Left renal pelvis (tissue), 4 donors: Measurements from ENCODE around the gene AFDN. TPM values are rescaled to one million over a fixed set of nuclear protein-coding genes. Genes with fewer than 3 reads are reported as not detected.
"Not testable (repeated sequence)": the region's sequence is repeated elsewhere in the genome, so short reads cannot be mapped to it uniquely, and the experiment has no call there.

Source experiments
- DNase-seq, 4 donors: peaks; one replicate each; pipeline ENCODE4 v3.0.0-alpha.2; 2013; ENCODE audit warnings: low read depth in 4 of 4, low spot score in 3 of 4
- polyA plus RNA-seq, 4 donors: library from polyadenylated mRNA; unstranded; fragments of 120-200 nt; gene quantifications; one replicate each; pipeline ENCODE4 v1.2.1, GENCODE V29; 2013; ENCODE audit not compliant: insufficient read length in 4 of 4

Gene AFDN
- polyA plus RNA-seq, 4 donors = 152 to 224 (median 185) TPM

DNA sequence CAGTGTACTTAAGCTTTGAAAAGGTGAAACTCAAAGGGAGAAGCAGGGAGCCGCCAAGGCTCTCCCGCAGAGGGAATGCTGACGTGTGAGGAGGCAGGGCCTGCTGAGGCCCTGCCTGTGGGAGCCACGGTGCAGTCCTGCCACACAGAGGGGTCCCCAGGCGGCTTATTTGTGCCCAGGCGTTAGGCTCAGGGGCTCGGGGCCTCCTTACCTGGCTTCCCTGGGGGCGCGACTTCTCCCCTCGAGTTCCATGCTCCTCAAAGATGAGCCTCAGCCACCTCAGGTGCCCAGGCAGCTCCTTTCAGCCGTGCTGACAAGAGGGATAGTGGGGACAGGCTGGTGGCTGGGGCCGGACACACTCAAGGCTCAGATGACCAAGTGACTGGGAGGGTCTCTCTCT is 168.6 kb downstream of the AFDN start:
- no peak for DNase-seq

DNA sequence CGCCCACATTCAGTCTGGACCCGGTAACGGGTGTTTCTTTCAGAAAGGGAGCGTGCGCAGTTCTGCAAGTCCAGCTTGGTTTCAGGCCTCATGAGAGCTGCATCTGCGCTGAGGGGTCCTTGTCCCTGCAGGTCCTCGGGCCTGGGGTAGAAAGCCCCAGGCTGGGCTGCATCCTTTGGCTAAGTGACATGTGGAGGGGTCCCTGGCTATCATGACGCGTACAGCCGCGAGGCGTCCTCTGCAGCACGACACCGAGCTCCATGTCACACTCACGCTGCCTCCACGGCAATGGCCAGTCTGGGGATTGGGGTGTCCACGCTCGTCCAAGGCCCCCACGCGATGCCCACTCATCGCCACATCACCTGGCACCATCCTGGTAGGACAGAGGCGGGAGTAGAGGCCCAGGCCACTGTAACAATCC is 169.0 kb downstream of the AFDN start:
- no peak for DNase-seq

DNA sequence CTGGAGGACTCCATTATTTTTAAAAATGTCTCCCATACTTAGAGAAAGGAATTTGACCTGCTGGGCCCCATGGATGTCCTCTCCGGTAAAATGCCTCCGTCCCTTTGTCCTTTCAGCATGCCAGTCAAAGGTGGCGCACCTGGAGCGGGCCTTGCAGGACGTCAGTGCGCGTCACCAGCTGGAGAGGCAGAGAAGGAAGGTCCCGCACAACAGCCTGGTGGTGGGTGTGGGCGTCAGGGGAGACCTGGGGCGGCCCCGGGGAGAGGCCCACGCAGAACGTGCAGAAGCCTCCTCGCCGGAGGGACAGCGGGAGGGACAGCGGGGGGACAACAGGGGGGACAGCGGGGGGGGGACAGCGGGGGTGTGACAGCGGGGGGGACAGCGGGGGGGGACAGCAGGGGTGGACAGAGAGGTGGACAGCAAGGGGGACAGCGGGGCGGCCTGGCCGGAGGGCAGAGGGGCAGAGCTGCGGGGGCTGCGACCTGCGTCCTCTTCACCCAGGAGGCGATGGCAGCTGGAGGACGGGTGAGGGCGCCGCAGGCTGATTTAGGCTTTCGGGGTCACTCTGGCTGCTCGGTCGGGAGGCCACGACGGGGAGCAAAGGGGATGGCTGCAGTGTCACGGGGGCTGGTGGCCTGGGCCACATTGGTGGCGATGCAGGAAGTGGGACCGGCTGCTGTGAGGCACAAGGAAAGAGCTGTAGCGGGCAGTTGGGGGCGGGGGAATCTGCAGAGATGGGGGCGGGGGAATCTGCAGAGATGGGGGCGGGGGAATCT is 169.9 kb downstream of the AFDN start:
- DNase-seq = no peak

DNA sequence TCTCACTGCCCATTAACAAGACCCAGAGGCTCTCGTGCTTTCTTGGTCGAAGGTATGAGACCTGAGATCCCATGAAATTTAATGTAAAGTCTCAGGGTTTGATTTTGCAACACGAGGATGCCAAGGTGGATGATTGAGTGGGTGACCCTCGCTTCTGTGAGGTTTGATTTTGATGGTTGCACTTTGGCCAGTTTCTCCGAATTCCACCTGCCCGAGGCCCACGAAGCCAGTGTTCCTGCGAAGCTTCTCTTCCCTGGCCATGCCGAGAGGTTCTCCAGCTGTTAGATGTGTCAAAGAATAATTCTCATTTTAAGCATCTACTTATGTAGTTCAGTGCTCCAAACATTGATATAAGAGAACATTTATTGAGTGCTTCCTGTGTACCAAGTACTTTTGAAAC is 170.9 kb downstream of the AFDN start, which contains the start of gene KIF25:
TSS of gene KIF25 (plus strand) at position 30 of the 400 bp plus-strand sequence. CDS start 31,915 bp downstream, outside the sequence.
- DNase-seq = no peak

DNA sequence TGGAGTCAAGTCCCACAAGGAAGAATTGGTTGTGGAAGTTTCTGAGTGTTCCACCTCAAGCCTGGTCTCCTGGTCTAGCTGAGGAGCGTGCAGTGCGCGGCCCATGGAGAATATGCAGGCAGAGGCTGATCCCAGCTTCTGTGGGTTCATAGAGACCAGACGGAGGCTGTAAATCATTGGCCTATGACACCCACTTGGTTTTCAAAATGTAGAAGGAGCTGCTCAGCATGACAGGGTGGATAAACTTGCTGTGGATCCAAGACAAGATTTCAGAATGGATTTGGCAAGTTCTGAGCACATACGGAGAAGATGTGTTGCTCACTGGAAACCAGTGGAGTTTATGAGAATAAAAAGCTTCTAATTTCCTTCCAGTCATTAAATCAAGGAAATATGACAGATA is 171.5 kb downstream of the AFDN start:
- no peak for DNase-seq

DNA sequence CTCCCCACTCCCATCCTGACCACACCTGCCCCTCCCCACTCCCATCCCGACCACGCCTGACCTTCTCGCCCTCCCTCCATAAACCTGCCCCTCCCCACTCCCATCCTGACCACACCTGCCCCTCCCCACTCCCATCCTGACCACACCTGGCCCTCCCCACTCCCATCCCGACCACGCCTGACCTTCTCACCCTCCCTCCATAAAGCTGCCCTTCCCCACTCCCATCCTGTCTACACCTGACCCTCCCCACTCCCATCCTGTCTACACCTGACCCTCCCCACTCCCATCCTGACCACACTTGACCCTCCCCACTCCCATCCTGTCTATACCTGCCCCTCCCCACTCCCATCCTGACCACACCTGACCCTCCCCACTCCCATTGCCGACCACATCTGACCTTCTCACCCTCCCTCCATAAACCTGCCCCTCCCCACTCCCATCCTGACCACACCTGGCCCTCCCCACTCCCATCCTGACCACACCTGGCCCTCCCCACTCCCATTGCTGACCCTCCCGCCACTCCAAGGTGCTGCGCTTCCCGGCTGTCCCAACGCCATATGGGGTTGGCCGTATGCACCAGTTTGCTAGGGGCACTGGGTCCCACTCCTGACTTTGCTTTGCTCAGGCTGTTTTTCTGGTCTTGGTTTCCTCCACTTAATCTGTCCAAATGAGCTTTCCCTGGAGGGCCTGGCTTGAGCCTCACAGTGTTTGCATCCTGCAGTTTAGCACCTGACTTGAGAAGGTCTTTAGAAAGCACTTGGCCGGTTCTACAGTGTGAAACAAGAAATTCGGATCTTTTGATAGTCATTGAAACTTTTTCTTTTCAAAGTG is 173.7 kb downstream of the AFDN start:
- no peak for DNase-seq

DNA sequence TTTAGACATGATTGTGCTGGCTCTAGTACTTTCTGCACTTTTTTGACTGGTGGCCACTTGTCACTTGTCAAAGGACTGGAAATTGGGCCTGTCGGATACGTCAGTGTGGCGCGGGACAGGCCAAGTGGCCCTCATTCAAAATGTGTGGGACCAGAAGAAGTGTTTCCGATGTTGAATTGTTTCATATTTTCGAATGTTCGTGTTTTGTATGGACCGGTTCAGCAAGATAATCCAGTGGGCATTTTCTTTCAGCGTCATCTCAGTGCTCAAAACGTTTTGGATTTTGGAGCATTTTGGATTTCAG is 174.3 kb downstream of the AFDN start:
- no peak for DNase-seq

DNA sequence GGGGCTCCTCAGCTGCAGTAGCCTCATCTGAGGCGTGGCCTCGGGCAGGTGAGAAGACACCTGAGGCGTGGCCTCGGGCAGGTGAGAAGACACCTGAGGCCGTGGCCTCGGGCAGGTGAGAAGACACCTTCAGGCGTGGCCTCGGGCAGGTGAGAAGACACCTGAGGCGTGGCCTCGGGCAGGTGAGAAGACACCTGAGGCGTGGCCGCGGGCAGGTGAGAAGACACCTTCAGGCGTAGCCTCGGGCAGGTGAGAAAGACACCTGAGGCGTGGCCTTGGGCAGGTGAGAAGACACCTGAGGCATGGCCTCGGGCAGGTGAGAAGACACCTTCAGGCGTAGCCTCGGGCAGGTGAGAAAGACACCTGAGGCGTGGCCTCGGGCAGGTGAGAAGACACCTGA is 174.8 kb downstream of the AFDN start:
- DNase-seq = not testable (repeated sequence)

DNA sequence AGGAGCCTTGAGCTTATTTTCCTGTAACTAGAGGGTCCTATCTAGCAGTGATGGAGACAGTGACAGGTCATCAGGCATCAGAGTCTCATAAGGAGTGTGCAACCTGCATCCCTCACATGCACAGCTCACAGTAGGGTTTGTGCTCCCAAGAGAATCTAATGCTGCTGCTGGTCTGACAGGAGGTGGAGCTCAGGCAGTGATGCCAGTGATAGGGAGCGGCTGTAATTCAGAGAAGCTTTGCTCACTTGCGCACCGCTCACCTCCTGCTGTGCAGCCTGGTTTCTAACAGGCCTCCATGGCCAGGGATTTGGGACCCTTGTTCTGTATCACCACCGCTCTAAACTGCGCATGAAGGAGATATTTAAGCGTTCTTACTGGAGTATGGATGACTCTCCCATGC is 176.1 kb downstream of the AFDN start:
- no peak for DNase-seq

DNA sequence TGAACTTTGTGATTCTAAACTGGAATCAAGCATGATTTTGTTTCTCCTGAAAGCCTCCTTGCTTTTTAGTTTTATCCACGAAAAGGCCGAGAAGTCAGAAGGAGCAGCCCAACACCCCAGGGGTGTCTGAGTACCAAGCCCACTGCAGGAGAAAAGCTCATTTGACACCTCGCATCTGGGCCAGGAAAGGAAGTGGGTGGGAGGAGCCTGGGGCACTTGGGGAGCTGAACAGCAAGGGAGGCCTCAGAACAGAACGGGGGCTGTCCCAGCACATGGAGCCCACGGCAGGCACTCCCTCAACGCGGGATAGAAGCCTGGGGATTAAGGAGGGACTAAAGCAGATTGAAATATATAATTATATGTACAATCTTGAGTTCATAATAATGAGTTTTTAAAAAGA is 177.3 kb downstream of the AFDN start:
- DNase-seq = no peak

DNA sequence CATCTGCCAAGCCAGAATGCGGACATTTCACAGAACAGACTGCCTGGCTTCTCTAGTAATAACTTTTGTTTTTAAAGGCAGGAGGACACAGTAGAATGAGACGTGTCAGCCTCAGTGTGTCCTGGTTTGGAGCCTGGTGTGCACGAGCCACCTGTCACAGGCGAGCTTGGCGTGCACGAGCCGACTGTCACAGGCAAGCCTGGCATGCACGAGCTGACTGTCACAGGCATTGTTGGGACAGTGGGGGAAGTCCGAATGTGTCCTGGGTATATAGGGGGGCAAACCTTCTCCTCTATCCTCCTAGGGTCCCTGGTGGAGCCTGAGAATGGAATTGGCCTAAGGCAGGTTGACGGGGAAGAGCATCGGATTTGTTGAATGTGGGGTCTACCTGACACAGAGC is 178.2 kb downstream of the AFDN start:
- no peak for DNase-seq

DNA sequence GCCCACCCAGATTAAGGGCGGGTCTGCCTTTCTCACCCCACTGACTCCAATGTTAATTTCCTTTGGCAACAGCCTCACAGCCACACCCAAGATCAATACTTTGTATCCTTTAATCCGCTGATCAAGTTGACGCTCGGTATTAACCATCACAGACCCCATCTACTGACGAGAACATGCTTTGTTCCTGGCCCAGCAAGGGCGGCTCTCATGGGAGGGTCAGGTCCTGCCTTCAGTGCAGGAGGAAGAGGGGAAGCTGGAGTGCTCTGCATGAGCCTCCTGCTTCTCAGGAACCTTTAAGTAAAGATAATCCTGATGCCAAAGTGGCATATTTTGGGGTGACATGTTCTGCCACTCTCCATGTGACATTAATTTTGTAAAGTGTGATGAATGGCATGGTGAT is 179.1 kb downstream of the AFDN start:
- no peak for DNase-seq

DNA sequence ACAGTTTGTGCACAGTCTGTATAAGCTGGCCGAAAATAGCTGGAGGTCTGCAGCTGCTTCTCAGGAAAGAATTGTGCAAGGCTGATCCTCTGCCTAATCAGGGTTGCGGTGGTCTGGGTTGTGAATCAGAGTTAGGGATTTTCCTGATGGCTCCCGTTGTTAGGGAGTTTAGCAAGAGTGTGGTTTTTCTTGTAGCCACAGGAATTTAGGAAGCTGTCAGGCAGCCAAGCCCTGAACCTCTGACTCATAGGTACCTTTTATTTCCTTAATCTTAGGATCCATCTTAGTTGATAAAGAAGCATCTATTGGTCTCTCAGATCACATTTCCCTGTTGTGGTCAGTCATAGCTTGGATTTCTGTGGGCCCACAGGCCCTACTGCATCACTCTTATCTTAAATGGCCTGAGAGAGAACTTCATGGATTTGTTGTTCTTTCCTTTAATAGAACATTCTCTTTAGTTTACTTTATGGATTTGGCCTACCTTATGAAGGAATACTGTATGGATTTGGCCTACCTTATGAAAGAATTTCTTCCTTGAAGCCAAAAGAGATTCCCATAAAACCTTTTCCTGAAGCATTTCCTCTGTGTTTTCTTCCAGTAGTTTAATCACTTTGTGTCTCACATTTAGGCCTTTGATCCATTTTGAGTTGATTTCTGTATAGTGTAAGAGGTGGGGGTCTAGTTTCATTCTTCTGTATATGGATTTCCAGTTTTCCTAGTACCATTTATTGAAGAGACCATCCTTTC is 181.1 kb downstream of the AFDN start:
- no peak for DNase-seq

DNA sequence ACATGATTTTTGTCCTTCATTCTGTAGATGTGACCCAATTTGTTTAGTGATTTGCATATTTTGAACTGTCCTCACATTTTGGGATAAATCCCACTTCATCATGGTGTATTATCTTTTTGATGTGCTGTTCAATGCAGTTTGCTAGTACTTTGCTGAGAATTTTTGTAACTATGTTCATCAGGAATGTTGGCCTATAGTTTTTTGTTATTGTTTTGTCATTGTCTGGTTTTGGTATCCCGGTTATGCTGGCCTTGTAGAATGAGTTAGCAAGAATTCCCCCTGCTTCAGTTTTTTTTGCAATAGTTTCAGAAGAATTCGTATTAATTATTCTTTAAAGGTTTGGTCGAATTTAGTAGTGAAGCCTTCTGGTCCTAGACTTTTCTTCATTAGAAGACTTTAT is 182.6 kb downstream of the AFDN start:
- DNase-seq = no peak

DNA sequence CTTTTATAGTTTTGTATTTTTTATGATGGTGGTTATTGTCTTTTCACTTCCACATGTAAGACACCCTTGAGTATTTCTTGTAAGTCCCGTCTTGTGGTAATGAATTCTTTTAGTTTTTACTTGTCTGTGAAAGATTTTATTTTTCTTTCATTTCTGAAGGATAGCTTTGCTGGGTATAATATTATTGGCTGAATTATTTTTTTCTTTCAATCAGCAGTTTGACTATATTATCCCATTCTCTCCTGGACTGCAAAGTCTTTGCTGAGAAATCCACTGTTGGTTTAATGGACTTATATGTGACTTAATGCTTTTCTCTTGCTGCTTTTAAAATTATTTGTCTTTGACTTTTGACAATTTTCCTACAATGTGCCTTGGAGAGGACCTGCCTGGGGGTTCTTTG is 184.6 kb downstream of the AFDN start:
- DNase-seq = no peak

DNA sequence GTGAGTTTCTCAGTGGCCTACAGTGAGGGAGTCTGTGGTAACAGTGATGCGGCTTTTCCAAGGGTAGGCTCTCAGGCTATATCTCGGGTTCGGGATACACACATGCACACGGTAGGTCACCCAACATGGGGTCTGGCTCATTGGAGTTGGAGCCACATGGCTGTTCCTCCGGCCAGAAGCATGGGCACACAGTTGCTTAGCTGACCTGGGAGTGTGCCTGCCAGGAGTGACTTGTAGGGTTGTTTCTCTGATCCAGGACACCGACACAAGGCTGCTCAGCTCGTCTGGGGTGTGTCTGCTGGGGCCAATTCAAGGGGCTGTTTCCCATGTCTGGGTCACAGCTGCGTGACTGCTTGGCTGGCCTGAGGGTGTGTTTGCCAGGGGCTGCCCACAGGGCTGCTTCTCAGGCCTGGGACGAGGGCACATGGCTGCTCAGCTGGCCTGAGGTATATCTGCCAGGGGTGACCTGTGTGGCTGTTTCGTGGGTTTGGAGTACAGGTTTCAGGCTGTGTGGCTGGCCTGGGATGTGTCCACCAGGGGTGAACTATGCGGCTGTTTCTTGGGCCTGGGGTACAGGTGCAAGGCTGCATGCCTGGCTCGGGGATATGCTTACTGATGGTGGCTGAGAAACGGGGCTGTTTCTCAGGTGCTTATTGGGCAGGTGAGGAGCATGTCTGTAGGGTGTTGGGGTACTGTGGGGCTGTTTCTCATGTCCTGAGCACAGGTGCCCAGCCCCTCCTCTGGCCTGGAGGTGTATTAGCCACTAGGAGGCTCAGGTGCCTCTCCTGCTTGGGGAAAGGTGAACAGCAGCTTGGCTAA is 185.9 kb downstream of the AFDN start:
- no peak for DNase-seq

DNA sequence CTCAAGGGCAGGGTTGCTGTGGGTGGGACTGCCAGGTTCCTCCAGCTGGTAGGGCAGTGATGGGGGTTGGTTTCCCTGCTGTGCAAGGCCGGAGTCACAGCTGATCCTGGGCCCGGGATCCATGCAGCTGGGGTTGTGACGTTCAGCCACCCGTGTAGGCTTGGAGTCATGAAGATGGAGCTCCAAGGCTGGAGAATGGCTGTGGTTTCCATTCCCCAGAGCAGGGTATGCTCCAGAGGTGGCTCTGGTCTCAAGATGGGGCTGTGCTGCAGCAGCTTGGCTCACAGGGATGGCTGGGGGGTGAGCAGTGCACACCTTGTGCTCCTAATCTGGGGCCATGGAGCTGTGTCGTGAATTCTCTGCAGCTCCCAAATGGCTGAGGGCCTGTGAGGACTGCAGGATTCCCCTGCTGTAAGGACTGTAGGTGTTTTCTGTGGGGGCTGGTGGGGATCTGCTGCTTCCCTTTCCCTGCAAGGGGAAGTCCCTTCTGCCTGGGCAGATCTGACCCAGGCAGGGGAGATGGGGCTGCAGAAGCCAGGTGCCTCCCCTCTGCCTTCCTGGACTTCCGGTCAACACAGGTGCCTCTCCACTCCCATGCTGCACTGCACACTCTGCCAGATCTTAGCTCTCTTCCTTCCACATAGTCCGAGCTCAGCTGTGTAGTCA is 186.7 kb downstream of the AFDN start:
- no peak for DNase-seq

DNA sequence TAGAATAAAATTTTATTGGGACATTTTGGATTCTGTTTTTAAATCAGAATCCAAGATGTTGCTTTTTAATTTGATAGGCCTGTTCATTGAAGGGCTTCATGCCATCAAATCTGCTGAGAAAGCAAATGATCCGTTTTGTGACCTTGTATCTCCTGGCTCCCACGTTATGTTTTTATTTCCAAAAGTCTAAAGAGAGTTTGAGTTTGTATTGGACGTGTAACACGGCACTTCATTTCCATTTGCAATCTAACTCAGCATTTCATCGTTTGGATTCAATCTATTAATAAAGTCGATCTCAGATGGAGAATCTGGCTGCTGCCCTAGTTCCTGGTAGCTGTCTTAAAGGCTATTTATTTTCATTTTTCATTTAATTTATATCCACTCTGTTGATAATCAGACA is 187.7 kb downstream of the AFDN start:
- DNase-seq = no peak

DNA sequence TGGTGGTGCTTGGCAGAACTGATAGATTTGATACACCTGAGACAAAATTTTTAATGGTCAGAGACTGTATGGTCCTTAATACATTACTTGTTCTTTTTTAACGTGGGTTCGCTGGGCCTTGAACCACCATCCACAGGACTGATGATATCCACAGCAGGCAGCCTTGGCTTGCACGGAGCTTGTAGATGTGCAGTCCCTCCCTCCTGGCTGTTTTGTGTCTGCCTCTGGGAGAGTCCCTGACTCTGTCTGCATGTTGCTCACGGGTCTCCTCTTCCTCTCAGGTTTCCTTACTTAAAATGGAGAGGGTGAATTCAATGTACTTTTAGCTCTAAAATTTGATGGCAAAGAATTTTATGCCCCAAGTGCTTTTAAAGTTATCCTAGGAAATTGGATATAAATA is 188.3 kb downstream of the AFDN start:
- no peak for DNase-seq
